ENCODE measurements around the gene UBASH3B.
"Not testable (repeated sequence)": the region's sequence is repeated elsewhere in the genome, so short reads cannot be mapped to it uniquely, and the experiment has no call there.

UBASH3B gene

DNA sequence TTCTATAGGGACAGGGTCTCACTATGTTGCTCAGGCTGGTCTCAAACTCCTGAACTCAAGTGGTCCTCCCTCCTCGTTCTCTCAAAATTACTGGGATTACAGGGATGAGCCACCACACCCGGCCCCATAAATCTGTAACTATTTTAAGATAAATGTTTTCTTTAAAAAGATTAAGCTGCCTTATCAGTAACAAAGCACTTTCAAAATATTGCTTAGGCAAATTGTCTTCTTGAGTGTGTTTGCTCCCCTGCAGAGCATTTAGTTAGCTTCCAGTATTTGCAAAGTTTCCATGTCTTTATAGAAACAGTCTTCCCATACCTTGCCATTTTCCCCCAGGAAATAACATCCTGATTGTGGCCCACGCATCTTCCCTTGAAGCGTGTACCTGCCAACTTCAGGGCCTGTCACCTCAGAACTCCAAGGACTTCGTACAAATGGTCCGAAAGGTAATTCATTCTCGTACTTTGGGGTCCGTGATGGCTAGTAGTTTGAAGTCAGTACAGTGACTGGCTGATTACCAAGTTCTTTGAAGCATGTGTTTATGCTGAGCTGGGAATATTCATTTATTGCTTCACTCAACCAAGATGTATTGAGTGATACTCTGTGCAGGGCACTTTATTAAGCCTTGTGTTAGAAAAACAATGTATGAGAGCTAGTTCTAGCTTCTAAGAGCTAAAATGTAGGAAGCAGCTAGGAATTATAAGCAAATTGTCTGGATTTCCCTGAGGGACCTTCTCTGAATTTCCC, 152.4 kb downstream of the UBASH3B start:
- no peak for DNase-seq (ENCODE audit: low read depth in 4 of 4, low spot score in 1 of 4)

DNA sequence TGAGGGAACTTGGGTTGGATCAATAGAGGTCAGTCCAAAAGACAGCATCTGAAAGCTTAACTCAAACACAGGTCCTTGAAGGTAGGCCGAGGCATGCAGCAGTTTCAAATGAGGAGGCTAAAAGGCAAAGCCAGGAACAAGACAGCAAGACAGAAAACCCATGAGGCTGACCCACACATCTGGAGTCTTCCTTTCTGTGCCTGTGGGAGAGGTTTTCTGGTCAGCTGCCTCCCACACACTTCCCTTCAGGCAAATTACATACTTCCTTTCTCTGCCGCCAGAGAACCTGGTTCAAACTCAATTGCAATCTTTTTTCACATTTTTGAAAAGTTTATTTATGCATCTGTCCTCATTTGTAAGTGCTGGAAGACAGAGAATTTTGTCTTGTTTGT, 153.0 kb downstream of the UBASH3B start:
- DNase-seq (ENCODE audit: low read depth in 4 of 4, low spot score in 1 of 4), result no peak

DNA sequence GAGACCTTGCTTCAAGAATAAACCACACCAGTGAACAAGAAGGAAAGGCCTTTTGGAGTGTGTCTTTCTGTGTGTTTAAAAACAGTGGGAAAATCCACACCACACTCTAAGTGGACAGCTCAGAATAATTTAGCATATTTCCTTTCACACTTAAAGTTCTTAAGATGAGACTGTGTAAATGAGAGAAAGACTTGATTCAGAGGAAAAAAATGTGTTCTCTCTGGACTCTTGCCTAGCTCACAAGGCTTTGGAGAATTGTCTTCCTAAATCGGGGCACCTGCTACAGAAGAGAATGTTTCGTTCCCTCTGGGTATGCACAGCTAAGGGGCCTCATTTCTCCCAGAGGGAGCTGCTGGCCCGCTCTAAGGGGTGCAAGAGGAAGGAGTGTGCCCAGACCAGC, 154.3 kb downstream of the UBASH3B start:
- DNase-seq (ENCODE audit: low read depth in 4 of 4, low spot score in 1 of 4), result no peak

DNA sequence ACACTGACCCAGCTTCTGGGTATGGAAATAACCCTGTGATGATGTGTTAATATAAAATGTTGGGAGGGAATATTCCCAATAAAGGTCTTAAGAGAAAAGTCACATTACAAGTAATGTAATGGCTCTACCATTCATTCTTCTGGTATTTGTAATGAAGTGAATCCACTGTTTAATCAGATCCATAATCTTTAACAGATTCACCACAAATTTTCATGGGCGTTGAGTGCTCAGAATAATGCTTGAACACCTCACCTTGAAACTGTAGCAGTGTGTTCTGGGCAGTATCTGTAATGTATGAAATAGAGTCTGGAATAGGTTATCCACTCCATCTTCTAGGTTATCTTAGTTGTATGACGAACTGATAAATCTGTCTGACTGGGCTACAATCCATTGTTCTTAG, 156.2 kb downstream of the UBASH3B start:
- DNase-seq (ENCODE audit: low read depth in 4 of 4, low spot score in 1 of 4), result no peak

DNA sequence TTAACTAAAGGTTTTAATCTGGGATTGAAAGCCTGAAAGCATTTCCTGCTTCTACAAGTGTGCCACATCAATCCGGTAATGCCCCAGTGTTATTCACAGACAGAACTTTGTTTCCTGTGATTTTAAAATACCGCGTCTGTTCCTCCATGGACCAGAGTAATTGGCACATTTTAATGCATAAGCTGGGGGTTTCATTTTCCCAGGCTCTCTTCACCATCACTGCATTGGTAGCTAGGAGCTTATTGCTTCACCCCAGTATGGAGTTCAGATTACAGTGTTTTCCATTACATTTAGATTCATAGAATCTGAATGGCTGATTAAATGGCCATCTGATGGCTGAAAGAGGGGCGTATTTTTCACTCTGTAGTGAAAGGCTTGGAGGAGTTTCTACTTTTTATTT, 157.1 kb downstream of the UBASH3B start:
- DNase-seq (ENCODE audit: low read depth in 4 of 4, low spot score in 1 of 4), result no peak

DNA sequence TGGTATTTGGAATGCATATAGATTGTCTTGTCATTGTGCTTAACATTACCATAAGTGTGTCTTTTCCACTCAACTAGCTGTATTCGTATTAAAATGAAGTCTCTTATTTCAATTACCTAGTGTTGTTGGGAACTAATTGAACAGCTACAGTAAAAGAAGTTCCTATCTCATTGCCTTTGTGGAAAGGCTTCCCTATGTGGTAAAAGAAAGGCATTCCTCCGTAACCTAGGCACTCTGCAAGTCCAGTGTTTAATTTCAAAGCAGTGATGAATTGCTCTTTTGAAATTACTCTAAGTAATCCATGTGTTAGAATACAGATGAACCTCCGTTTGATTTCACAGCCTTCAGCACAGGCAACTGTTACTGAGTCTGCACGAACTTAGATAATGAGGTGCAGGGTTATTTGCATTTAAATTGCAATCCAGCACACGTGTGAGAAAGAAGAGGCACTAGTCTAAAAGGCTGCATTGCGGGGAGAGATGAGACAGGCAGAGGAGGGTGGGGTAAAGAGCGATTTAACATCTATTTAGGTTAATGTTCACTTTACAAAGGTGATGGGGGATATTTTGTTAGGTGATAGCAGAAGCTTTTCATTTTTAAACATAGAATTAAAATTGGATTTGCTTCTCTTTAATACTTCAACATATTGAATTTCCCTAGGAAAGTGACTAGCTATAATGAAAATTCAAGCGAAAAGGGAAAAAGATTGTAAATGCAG, 157.8 kb downstream of the UBASH3B start:
- DNase-seq (ENCODE audit: low read depth in 4 of 4, low spot score in 1 of 4), result no peak

DNA sequence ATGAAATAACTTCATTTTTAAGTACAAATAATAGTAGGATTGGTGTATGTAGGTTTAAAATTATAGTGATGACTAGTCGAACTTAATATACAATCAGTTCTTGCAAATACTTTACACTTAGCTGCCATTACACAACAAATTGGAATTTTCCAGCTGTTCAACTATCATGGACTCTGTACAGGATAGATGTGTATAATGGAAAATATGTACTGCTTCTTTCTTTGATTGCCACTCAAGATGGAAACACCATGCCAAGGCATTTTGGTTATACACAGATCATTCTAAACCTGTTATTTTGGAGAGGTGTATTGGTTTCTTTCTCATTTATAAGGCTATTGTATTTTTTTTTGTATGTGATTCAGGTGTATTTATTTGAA, 158.4 kb downstream of the UBASH3B start:
- no peak for DNase-seq (ENCODE audit: low read depth in 4 of 4, low spot score in 1 of 4)

DNA sequence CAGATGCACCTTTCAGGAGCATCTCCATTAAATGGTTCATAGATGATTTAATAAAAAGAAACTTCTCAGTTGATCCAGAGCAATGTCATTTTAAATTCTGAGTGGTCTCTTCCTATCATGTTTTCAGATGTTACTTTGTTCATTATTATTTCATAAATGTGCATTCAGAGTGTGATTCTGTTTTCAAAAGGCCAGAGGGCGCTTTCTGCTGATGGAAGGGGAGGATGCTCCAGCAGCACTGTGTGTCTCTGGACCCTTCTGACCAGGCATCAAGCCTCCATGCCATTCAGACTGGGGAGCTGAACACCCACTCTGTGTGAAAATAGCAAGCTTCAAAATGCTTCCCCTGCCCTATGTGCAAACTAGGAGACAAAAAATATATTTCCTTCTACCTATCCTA, 158.9 kb downstream of the UBASH3B start:
- no peak for DNase-seq (ENCODE audit: low read depth in 4 of 4, low spot score in 1 of 4)

DNA sequence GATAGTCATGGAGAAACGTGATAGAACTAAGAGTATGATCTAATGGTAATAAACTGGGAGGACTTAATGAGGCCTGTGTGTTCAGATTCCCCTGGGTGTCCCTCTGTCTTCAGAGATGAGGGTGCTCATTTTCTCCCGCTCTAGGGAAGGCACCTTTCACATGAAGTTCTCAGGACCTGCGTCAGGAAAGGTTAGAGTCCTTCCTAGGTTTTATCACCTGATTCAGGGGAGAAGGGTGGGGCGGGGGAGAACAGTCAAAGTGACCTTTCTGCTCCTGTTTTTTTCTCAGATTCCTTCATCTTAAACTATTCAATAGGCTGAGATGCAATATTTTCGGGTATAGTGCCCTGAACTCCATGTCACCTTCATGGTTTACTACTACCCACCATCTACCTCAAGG, 160.4 kb downstream of the UBASH3B start:
- no peak for DNase-seq (ENCODE audit: low read depth in 4 of 4, low spot score in 1 of 4)

DNA sequence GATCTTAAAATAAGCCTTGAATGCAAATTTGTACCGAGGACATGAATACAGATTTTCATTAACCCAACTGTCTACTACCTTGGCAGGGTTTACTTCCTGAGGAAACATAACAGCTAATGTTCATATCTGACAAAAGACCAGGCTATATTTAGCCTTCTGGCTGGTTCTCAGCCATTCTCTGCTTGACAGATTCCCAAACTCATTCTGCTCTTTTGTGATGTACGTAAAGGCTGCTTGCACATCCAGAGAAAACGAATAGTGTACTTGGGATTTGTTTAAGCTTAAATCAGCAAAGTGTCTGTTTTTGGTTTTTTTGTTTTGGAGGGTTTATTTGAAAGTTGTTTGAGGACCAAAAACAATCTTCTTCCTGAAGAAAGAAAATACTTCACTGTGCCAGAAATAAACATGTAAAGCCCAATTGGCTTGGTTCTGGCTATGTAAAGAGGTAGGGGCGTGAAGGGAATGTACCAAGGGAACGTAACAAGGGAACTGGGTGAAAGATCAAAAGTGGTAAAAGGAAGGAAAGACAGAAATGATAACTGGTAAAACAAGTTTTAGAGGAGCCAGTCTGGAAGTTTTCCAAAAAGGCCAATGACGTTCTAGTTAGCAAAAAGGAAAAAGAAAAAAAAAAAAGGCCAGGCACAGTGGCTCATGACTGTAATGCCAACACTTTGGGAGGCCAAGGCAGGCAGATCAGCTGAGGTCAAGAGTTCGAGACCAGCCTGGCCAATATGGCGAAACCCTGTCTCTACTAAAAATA, 161.4 kb downstream of the UBASH3B start:
- no peak for DNase-seq (ENCODE audit: low read depth in 4 of 4, low spot score in 1 of 4)

DNA sequence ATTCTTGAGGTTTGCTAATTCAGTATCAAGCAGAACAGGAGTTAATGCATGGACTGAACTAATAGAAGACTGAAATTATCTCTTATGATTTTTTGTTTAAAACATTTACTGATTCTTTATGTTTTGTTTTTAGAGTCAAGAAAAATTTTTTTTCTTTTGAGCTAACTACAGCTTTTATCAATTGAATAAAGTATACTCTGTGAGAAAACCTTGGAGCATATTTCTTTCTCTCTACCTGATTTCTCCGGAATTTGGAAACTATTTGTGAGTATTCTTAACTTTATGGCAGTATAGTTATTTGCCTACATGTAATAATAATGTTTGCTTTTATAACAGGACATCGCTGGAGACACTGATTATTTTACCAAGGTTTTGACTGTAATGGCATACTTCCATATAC, 164.6 kb downstream of the UBASH3B start:
- no peak for DNase-seq (ENCODE audit: low read depth in 4 of 4, low spot score in 1 of 4)

DNA sequence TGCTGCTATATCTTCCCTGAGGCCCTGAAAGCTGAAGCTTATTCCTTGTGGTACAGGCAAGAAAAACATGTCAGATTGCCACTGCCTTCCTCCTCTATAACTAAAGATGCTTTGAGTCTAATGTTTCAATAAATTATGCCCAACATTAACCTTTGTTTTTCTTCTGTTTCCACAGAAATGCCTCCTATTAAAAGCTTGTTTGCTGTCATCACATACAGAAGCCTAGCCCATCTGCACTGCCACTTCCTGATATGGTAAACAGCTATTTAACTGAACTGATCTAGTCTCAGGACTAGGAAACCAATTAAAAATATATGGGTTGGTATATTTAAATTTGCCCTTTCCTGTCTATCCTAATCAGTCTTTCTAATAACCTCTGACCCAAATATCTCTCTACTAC, 165.6 kb downstream of the UBASH3B start:
- DNase-seq (ENCODE audit: low read depth in 4 of 4, low spot score in 1 of 4), result no peak

DNA sequence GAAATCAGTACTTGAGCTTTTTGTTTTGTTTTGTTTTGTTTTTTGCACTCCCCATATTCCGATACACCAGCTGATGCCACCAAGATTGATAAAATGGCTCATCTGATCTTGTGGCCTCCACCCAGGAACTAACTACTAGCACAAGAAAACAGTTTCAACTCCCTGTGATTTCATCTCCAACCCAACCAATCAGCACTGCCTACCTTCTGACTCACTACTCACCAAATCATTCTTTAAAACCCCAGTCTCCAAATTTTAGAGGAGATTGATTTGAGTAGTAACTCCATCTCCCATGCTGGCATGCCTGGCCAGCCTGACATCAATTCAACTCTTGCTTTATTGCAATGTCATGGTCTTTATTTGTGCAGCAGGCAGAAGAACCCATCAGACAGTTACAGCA, 166.7 kb downstream of the UBASH3B start:
- DNase-seq (ENCODE audit: low read depth in 4 of 4, low spot score in 1 of 4), result no peak

DNA sequence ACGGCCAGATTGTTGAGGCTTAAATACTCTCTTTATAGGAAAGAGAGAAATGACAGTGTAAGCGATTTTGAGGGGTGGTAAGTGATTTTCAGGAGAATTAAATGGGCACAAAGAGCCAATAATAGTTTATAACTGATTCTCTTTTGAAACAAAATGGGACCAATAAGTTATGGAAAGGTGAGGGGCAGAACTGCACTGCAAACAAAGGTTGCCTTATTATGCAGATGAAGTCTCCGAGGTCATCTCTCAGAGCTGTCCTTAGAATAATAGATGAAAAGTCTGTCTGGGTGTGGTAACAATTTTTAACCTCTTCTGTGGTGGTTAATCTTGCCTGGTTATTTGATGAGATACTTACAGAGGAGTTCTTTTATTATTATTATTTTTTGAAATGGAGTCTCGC, 168.0 kb downstream of the UBASH3B start:
- no peak for DNase-seq (ENCODE audit: low read depth in 4 of 4, low spot score in 1 of 4)

DNA sequence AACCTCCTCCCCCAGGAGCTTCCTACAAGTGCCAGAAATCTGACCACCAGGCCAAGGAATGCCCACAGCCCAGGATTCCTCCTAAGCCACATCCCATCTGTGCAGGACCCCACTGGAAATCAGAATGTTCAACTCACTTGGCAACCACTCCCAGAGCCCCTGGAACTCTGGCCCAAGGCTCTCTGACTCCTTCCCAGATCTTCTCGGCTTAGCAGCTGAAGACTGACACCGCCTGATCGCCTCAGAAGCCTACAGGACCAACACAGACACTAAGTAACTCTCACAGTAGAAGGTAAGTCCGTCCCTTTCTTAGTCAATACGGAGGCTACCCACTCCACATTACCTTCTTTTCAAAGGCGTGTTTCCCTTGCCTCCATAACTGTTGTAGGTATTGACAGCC, 173.8 kb downstream of the UBASH3B start:
- DNase-seq (ENCODE audit: low read depth in 4 of 4, low spot score in 1 of 4), result not testable (repeated sequence)

DNA sequence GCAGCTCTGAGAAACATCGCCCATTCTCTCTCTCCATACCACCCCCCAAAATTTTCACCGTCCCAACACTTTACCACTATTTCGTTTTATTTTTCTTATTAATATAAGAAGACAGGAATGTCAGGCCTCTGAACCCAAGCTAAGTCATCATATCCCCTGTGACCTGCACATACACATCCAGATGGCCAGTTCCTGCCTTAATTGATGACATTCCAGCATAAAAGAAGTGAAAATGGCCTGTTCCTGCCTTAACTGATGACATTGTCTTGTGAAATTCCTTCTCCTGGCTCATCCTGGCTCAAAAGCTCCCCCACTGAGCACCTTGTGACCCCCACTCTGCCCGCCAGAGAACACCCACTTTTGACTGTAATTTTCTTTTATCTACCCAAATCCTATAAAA, 176.8 kb downstream of the UBASH3B start:
- not testable (repeated sequence) for DNase-seq (ENCODE audit: low read depth in 4 of 4, low spot score in 1 of 4)

DNA sequence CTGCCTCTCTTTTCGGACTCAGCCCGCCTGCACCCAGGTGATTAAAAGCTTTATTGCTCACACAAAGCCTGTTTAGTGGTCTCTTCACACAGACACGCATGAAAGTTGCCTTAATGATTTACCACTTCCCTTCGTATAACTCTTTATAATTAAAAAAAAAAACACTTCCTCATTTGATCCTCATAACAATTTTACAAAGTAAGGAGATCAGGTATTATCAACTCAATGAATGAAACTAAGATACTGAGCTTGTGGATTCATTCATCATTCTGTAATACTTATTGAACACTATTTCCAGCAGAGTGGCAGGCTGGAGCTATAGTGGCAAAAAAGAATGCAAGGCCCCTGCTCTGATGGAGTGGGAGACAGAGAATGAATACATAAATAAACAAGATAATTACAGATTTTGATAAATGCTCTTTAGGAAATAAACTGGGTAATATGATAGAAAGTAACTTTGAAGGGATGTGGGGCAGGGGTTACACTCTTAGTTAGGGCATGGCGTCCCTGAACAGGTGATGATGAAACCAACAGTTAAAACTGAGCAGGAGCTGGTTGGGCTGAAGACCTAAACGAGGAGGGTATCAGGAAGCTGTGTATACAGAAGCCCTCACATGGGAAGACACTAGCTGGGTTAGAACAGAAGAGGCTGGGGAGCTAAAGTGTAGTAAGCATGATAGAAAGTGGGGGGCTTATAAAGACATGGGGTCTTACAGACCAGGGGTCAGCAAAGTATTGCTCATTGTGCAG, 177.4 kb downstream of the UBASH3B start:
- no peak for DNase-seq (ENCODE audit: low read depth in 4 of 4, low spot score in 1 of 4)

DNA sequence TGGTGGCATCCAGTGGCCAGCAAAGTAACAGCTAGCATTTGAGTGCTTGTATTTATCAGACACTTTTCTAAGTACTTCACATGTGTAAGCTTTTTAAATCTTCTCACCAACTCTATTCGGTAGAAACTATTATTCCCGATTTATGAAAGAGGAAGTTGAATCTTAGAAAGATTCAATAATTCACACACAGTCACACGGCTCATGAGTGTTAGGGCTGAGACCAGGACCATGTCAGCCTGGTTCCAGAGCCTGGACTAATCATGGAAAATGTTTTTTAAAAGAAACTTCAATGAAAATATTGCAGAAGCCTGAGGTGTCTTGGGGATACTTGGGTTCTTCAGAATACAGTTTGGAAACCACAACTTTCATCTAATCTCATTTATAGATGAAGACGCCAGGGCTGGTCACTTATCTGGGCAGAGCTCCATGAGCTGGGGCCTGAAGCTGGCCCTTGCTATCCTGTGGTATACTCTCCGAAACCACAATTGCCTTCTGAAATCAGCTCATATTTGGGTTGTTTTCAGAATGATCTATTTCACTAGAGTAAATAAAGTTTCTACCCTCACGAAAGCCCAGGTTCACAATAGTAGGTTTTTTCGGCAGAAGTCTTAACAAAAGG, 178.4 kb downstream of the UBASH3B start:
- DNase-seq (ENCODE audit: low read depth in 4 of 4, low spot score in 1 of 4), result no peak

DNA sequence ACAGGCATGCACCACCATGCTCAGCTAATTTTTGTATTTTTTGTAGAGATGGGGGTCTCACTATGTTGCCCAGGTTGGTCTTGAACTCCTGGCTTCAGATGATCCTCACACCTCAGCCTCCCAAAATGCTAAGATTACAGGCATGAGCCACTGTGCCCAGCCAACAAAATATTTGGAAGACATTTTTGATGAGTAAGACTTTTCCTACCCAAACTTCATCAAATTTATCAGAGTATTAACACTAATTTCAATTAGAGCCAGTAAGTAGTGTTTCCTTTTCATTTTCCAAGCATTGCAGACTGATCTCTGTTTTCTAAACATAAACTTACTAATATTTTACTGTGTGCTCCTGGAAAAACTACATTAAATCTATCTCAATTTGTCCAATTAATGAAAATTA, 181.4 kb downstream of the UBASH3B start:
- DNase-seq (ENCODE audit: low read depth in 4 of 4, low spot score in 1 of 4), result no peak

DNA sequence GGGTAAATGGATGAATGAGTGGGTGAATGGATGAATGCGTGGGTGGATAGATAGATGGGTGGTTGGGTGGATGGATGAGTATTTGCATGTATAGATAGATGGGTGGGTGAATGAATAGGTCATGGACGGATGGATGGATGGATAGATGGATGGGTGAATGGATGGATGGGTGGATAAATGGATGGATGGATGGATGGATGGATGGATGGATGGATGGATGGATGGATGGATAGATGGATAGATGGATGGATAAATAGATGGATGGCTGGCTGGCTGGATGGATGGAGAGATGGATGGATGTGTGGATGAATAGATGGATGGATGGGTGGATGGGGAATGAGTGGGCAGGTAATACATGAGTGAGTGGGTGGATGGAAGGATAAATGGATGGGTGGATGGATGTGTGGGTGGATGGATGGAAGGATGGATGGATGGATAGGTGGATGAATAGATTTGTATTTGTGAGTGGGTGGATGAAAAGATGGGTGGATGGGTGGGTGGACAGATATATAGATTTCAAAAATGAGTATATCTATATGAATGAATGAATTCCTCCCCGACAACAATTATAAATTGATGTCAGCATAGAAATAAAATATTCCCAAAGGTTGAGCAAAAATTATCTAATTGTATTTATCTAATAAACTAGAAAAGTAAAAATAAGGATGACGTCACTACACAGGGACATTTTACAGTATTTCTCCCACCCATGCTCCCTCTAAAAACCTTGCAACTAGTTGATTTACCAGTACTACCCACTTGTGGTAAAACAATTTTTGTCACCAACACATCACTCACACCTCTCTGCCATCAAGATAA, 182.2 kb downstream of the UBASH3B start:
- no peak for DNase-seq (ENCODE audit: low read depth in 4 of 4, low spot score in 1 of 4)
